ENCODE measurements around the gene PPP5C.

GRCh38 chr19:46390866-46391265, 44.0 kb downstream of the PPP5C start:
- no peak for TF ChIP-seq CTCF (IDR thresholded peaks at IDR 0.05; ENCODE audit: borderline replicate concordance, extremely low read depth, low read length, poor library complexity, severe bottlenecking)
- TF ChIP-seq EZH2 (IDR thresholded peaks at IDR 0.05; ENCODE audit: borderline replicate concordance, low read depth, low read length, severe bottlenecking): no peak
